Endothelial cell of umbilical vein (primary cell): ENCODE results near the gene EPN2. TPM values are rescaled to one million over a fixed set of nuclear protein-coding genes. Genes with fewer than 3 reads are reported as not detected.

Source experiments
- BruUV-seq: library from RNA; stranded (reverse); fragments of 400-500 nt; replicated peaks from 2 replicates; lab custom pipeline; 2021; lab: Mats Ljungman, UMichigan
- CTCF ChIA-PET: fragments of 300-600, 350-600 bp; sonication (Branson Sonifier 250); formaldehyde crosslinking; loops from one replicate; lab custom pipeline; 2021; ENCODE audit warnings: antibody characterized with exemption, inconsistent platforms; lab: Charles Lee
- POLR2A ChIA-PET: fragments of 300-600, 350-600 bp; sonication (Branson Sonifier 250); formaldehyde crosslinking; loops from one replicate; lab custom pipeline; 2021; ENCODE audit warnings: antibody characterized with exemption, inconsistent platforms; lab: Charles Lee
- DNase-seq: peaks from one replicate; pipeline ENCODE4 v3.0.0-alpha.2; 2011; ENCODE audit warnings: low read depth, low spot score
- FAIRE-seq: peaks from 2 replicates; lab custom pipeline; 2011; peaks lifted over from hg19 to GRCh38; lab: Jason Lieb, UNC
- H2AFZ ChIP-seq: 2 replicates; pipeline ENCODE4 v1.6.0; 2012; ENCODE audit warnings: low read depth, low read length, control low read depth, inconsistent platforms
- H3K27ac ChIP-seq: 2 replicates; pipeline ENCODE4 v1.5.1; 2011; ENCODE audit warnings: low read depth, mild to moderate bottlenecking, control low read depth, low read length, moderate library complexity; ENCODE audit not compliant: insufficient read depth
- H3K27me3 ChIP-seq, 2 experiments: 2 replicates each; pipeline versions ENCODE4 v1.6.0 to v1.6.1; 2011; ENCODE audit warnings: low read length in 2 of 2, mixed read lengths in 1 of 2; ENCODE audit not compliant: control insufficient read depth in 2 of 2, insufficient read depth in 2 of 2
- H3K36me3 ChIP-seq, 2 experiments: 2 replicates in 1 of 2; 3 replicates in 1 of 2; pipeline ENCODE4 v1.5.1; 2011; ENCODE audit warnings: low read length in 2 of 2, mild to moderate bottlenecking in 1 of 2, moderate library complexity in 1 of 2; ENCODE audit not compliant: control insufficient read depth in 2 of 2, insufficient read depth in 2 of 2; ENCODE audit errors: extremely low read depth in 1 of 2
- H3K4me1 ChIP-seq: 3 replicates; pipeline ENCODE4 v1.5.1; 2011; ENCODE audit warnings: mild to moderate bottlenecking, low read length; ENCODE audit not compliant: control insufficient read depth, insufficient read depth; ENCODE audit errors: extremely low read depth
- H3K4me2 ChIP-seq: 2 replicates; pipeline ENCODE4 v1.6.1; 2011; ENCODE audit warnings: low read length, control low read depth, mixed read lengths; ENCODE audit not compliant: insufficient read depth
- H3K4me3 ChIP-seq, 3 experiments: fragments of 200-600 bp in 1 of 3; sonication (generic), shearing (Covaris generic) in 1 of 3; replicated peaks in 1 of 3; 2 replicates each; pipeline ENCODE4 v1.5.1; 2011 to 2016; ENCODE audit warnings: control low read depth in 3 of 3, low read length in 3 of 3, mild to moderate bottlenecking in 2 of 3, inconsistent platforms in 1 of 3, low read depth in 1 of 3, moderate library complexity in 1 of 3; ENCODE audit not compliant: insufficient read depth in 1 of 3
- H3K79me2 ChIP-seq: 2 replicates; pipeline ENCODE4 v1.6.0; 2012; ENCODE audit warnings: low read length, inconsistent platforms; ENCODE audit not compliant: control insufficient read depth, insufficient read depth
- H3K9ac ChIP-seq: replicated peaks from 2 replicates; pipeline ENCODE3; 2011; ENCODE audit warnings: low read length, control low read depth; ENCODE audit not compliant: insufficient read depth; ENCODE audit errors: extremely low read depth
- H3K9me1 ChIP-seq: replicated peaks from 3 replicates; pipeline ENCODE4 v1.6.0; 2011; ENCODE audit warnings: mild to moderate bottlenecking, low read length; ENCODE audit not compliant: control insufficient read depth, insufficient read depth; ENCODE audit errors: extremely low read depth
- H3K9me3 ChIP-seq: replicated peaks from 2 replicates; pipeline ENCODE4 v1.5.1; 2012; ENCODE audit warnings: low read length, inconsistent platforms; ENCODE audit not compliant: control insufficient read depth, insufficient read depth
- H4K20me1 ChIP-seq: replicated peaks from 2 replicates; pipeline ENCODE3; 2011; ENCODE audit warnings: mild to moderate bottlenecking, low read length; ENCODE audit not compliant: control insufficient read depth, insufficient read depth; ENCODE audit errors: extremely low read depth
- CTCF ChIP-seq, 2 donors: IDR thresholded peaks; 1 replicate in 1 of 2; 2 replicates in 1 of 2; pipeline ENCODE4 v1.5.1; 2011; ENCODE audit warnings: low read length in 2 of 2, mild to moderate bottlenecking in 2 of 2, moderate library complexity in 2 of 2, control low read depth in 1 of 2, inconsistent platforms in 1 of 2, low read depth in 1 of 2; ENCODE audit not compliant: insufficient read depth in 1 of 2; ENCODE audit errors: extremely low read depth in 1 of 2
- FOS ChIP-seq: IDR thresholded peaks from 2 replicates; pipeline ENCODE4 v1.6.1; 2011; ENCODE audit warnings: mild to moderate bottlenecking, low read length, moderate library complexity, borderline replicate concordance; ENCODE audit not compliant: insufficient read depth
- POLR2A ChIP-seq: IDR thresholded peaks from 2 replicates; pipeline ENCODE4 v1.6.1; 2012; ENCODE audit warnings: low read depth, mild to moderate bottlenecking, control low read depth, low read length
- POLR2AphosphoS5 ChIP-seq: IDR thresholded peaks from 2 replicates; pipeline ENCODE4 v1.6.1; 2012; ENCODE audit warnings: low read depth, mild to moderate bottlenecking, control low read depth, low read length, moderate library complexity; ENCODE audit not compliant: insufficient read depth
- dilution Hi-C: fragments of 300-500 bp; cut with MboI; formaldehyde crosslinking; loops from one replicate; pipeline ENCODE4 v1.15.0; 2019; ENCODE audit warnings: low sequenced_read_pairs; ENCODE audit not compliant: extremely low pct_ligation_motif_present
- intact Hi-C: fragments of 100-400 bp; cut with micrococcal nuclease; formaldehyde crosslinking; loops from one replicate; pipeline ENCODE4 v1.10.0; 2022
- polyA plus RNA-seq, 4 experiments: library from polyadenylated mRNA; depleted of rRNA in 3 of 4; stranded (reverse) in 3 of 4; unstranded in 1 of 4; fragments of >200 nt; gene quantifications; 2 replicates each; pipeline versions ENCODE4 v1.2.1 to v1.2.3, GENCODE V29; 2011 to 2012; ENCODE audit warnings: missing spikeins in 1 of 4
- total RNA-seq: library from RNA; stranded (reverse); gene quantifications from 2 replicates; pipeline ENCODE4 v1.2.3, GENCODE V29; 2021

The EPN2 gene
- total and polyA plus RNA-seq, 2 donors (not counting 3 experiments of a cell fraction or from before 2014, with no cell fraction given) = 40.3 to 70.5 TPM

- Histone ChIP-seq H2AFZ (no peak overlapping the region), H3K9me1 (no peaks in the 10 kb centered on the region), H3K4me2 (no peak overlapping the region), H3K4me1 (peaks cover 7% of the 10 kb centered on the region), H3K36me3 (peaks cover 13 to 32% of the 10 kb centered on the region in 2 experiments), H3K9ac (no peak overlapping the region), H3K4me3 (no peak overlapping the region), H3K79me2 (peaks cover 15% of the 10 kb centered on the region), H3K27ac (no peak overlapping the region), H4K20me1 (no peaks in the 10 kb centered on the region), H3K27me3 (no peaks in the 10 kb centered on the region), H3K9me3 (no peaks in the 10 kb centered on the region)
- dilution Hi-C loops = no loop called here
- intact Hi-C loops = no loop called here
- no peak for TF ChIP-seq POLR2AphosphoS5
- no peak for TF ChIP-seq POLR2A
- TF ChIP-seq CTCF (IDR thresholded peaks at IDR 0.05; ENCODE audit: extremely low read depth in 1 of 2, insufficient read depth in 1 of 2, low read depth in 1 of 2, low read length in 2 of 2) = no peak
- no peak for TF ChIP-seq FOS
- FAIRE-seq (no peak), DNase-seq (no peak)
- no TSS peak for BruUV-seq
- ChIA-PET POLR2A (no interaction called here), CTCF (no interaction called here)
Observed at GRCh38 chr17:19382531-19383444, 145.6 kb downstream of the EPN2 start.
